Transverse colon (tissue), 4 donors: ENCODE measurements around the gene MZT2B. TPM values are rescaled to one million over a fixed set of nuclear protein-coding genes. Genes with fewer than 3 reads are reported as not detected.
"Not testable (repeated sequence)": the region's sequence is repeated elsewhere in the genome, so short reads cannot be mapped to it uniquely, and the experiment has no call there.

Experiments used
- DNase-seq: peaks from one replicate; pipeline ENCODE4 v3.0.0-alpha.2; 2019
- H3K27ac ChIP-seq, 4 donors: fragments of 200-600 bp; sonication (generic); 2 replicates each; pipeline ENCODE4 v1.5.1; 2016 to 2018; ENCODE audit warnings: inconsistent platforms in 4 of 4
- H3K27me3 ChIP-seq: fragments of 200-600 bp; sonication (generic); 2 replicates; pipeline ENCODE4 v1.5.1; 2017; ENCODE audit warnings: inconsistent platforms
- H3K36me3 ChIP-seq, 4 donors: fragments of 200-600 bp; sonication (generic); 2 replicates each; pipeline ENCODE4 v1.5.1; 2017 to 2019; ENCODE audit warnings: inconsistent platforms in 4 of 4
- H3K4me1 ChIP-seq, 4 donors: fragments of 200-600 bp; sonication (generic); 2 replicates each; pipeline ENCODE4 v1.5.1; 2017 to 2020; ENCODE audit warnings: inconsistent platforms in 4 of 4
- H3K4me3 ChIP-seq, 4 donors: fragments of 200-600 bp; sonication (generic); 1 replicate in 1 of 4; 2 replicates in 3 of 4; pipeline versions ENCODE4 v1.5.1 to v1.6.1; 2017 to 2019; ENCODE audit warnings: inconsistent platforms in 4 of 4
- H3K9me3 ChIP-seq, 2 donors: fragments of 200-600 bp; sonication (generic); 2 replicates each; pipeline ENCODE4 v1.5.1; 2017 to 2019; ENCODE audit warnings: inconsistent platforms in 2 of 2
- CTCF ChIP-seq, 5 experiments: fragments of 200-600 bp in 3 of 5; fragments of 450-650 bp in 2 of 5; sonication (generic) in 3 of 5; IDR thresholded peaks; 1 replicate in 2 of 5; 2 replicates in 3 of 5; pipeline ENCODE4 v1.5.1; 2016 to 2017; ENCODE audit warnings: antibody characterized with exemption in 5 of 5, inconsistent platforms in 3 of 5, mild to moderate bottlenecking in 2 of 5, moderate library complexity in 1 of 5
- EP300 ChIP-seq: sonication (generic); formaldehyde crosslinking; IDR thresholded peaks from one replicate; pipeline ENCODE4 v1.6.1; 2017; ENCODE audit warnings: antibody characterized with exemption, low read depth
- POLR2A ChIP-seq: fragments of 450-650 bp; IDR thresholded peaks from one replicate; pipeline ENCODE4 v1.6.1; 2016; ENCODE audit warnings: antibody characterized with exemption, mild to moderate bottlenecking, moderate library complexity
- POLR2AphosphoS5 ChIP-seq, 3 donors: sonication (generic); formaldehyde crosslinking; IDR thresholded peaks; one replicate each; pipeline ENCODE4 v1.6.1; 2016; ENCODE audit warnings: antibody characterized with exemption in 3 of 3
- WGBS, 2 donors: methylation state at CpG; one replicate each; pipeline ENCODE4 v1.1.5; 2018; ENCODE audit warnings: low coverage in 1 of 2; 5-methylcytosine and 5-hydroxymethylcytosine counted together
- in situ Hi-C, 4 donors: fragments of 200-750 bp; cut with MboI; loops; one replicate each; pipeline versions ENCODE4 v1.15.0 to v1.15.1; 2017; ENCODE audit warnings: low sequenced_read_pairs in 3 of 4, low pct_ligation_motif_present in 1 of 4, low pct_unique_long_range_greater_than_20kb in 1 of 4
- intact Hi-C: fragments of 100-400 bp; cut with DNase I; formaldehyde crosslinking; loops from one replicate; pipeline ENCODE4 v1.15.1; 2023; ENCODE audit warnings: low total_unique reads
- total RNA-seq, 4 donors: library from RNA; depleted of rRNA; stranded (reverse); fragments of >200 nt; gene quantifications; one replicate each; pipeline ENCODE4 v1.1.0, GENCODE V29; 2016

The MZT2B gene
- total RNA-seq, 4 donors from 2014 or later, result 50.5 to 144 (median 102) TPM

DNA sequence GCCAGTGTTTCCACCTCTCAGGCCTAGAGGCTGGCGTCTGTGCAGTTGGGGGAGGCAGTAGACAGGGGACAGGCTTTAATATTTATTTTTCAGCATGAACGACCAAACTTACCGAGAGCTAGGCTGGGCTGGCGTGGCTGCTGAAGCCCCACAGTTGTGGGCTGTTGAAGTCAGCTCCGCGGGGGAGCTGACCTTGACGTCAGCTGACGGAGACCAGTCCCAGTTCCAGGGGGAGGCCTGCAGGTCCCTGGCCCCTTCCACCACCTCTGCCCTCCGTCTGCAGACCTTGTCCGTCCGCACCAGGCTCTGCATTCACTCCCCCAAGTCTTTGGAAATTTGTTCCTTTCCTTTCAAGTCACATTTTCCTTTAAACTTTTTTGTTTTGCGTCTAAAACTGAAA, 49.6 kb downstream of the MZT2B start:
- Histone ChIP-seq H3K36me3 (no peaks in the 10 kb centered on the region), H3K4me1 (no peaks in the 10 kb centered on the region), H3K4me3 (no peak overlapping the region), H3K9me3 (no peaks in the 10 kb centered on the region), H3K27me3 (no peaks in the 10 kb centered on the region), H3K27ac (no peak overlapping the region)
- TF ChIP-seq CTCF (IDR thresholded peaks at IDR 0.05), result no peak
- no peak for TF ChIP-seq EP300
- no peak for TF ChIP-seq POLR2AphosphoS5 (IDR thresholded peaks at IDR 0.05)
- TF ChIP-seq POLR2A, result no peak
- intact Hi-C loops, result no loop called here
- WGBS, 2 donors, result 57 to 63% methylated on average over 1 to 12 of the region's 12 CpGs
- in situ Hi-C loops, result no loop called here
- DNase-seq, result no peak

- H3K4me3 ChIP-seq, H3K36me3 ChIP-seq, H3K9me3 ChIP-seq, H3K27ac ChIP-seq, H3K27me3 ChIP-seq, H3K4me1 ChIP-seq, intact Hi-C loops, DNase-seq, in situ Hi-C loops: not testable (repeated sequence)
- 71 to 88% methylated on average over 2 of the region's 2 CpGs for WGBS, 2 donors
Observed at GRCh38 chr2:130233066-130233465, 51.0 kb downstream of the MZT2B start.

DNA sequence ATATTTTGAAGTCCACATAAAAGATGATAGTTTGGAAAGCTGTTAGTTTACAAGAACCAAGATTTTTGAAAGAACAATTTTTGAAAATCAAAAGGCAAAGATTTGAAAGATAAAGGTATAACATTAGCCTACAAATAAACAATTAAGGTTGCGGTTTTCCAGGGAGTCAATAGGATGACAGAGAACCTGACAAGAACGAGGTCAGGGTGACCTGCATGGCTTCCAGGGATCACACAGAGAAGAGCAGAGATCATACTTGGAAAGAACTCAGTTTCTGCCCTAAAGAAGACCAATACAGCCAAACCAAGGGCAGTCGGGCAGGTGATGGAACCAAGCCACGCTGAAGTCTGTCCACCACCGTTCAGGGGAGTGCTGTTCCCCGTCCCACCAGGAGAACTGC, 57.5 kb downstream of the MZT2B start:
- H3K27me3 ChIP-seq, DNase-seq, intact Hi-C loops, in situ Hi-C loops, H3K36me3 ChIP-seq, H3K9me3 ChIP-seq, H3K4me3 ChIP-seq: not testable (repeated sequence)
- Histone ChIP-seq H3K4me1 (peaks cover 0 to 16% (median 4%) of the 10 kb centered on the region in 4 donors), H3K27ac (peak overlapping the region; percentile 69 to 83 (median 81))
- WGBS, 2 donors, result 72 to 80% methylated on average over 2 to 6 of the region's 6 CpGs

Other genes with a start within 250 kb of the MZT2B start
- under 1 TPM in 2 of 4 donors, not detected in 2; 0.16 to 0.41 TPM for gene RAB6C, start 202.6 kb upstream of the MZT2B start, total RNA-seq
- not detected for gene POTEF, start 53.0 kb upstream of the MZT2B start, total RNA-seq
- 1 to 10 TPM in 2 of 4 donors, under 1 TPM in 1, not detected in 1; 0.55 to 1.8 (median 1.4) TPM for gene CCDC74B, start 37.1 kb upstream of the MZT2B start, total RNA-seq
- gene SMPD4, start 660 bp upstream of the MZT2B start, total RNA-seq, result 100 to 1,000 TPM in 1 of 4 donors, 10 to 100 TPM in 3; 29.1 to 110 (median 52.8) TPM
- under 1 TPM in 1 of 4 donors, not detected in 3; 0.27 TPM for gene TUBA3E, start 16.2 kb downstream of the MZT2B start, total RNA-seq
- 100 to 1,000 TPM in 1 of 4 donors, 10 to 100 TPM in 3; 52.1 to 367 (median 83.7) TPM for gene IMP4, start 160.6 kb downstream of the MZT2B start, total RNA-seq
- 100 to 1,000 TPM; 136 to 168 (median 148) TPM for gene PTPN18, start 173.8 kb downstream of the MZT2B start, total RNA-seq